ENCODE data around the gene TRAPPC2B. TPM values are rescaled to one million over a fixed set of nuclear protein-coding genes. Genes with fewer than 3 reads are reported as not detected.

TRAPPC2B gene
- total and polyA plus RNA-seq, 3 donors from 2014 or later: 24.0 to 31.2 (median 30.2) TPM

DNA sequence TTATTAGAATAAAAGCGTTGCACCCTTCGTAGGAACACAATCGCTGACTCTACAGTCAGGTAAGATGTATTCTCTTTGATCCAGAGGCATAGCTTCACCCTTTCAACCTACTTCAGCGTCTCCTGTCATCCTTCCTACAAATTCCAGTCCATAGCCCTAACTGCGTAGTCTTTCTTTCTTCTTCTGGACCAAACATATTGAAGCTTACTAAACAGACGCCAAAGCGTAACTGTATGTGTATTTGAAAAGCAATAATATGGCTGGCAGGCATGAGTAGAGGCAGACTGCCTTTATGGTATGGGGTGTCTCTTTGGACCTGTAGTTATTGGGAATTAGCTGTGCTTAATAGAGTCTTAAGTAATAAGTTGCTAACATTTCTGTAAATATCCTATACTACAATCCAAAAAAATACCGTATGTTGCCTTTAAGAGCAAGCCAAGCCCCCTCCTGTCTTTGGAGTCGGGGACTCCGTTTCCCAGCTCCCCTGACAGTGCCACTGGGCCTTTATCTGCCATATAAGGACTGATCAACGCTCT lies 25.9 kb downstream of the TRAPPC2B start:
- Histone ChIP-seq H3K4me1 (peaks cover 3% of the 10 kb centered on the region), H3K27ac (peak overlapping the region; percentile 76 to 92), H3K9me3 (no peaks in the 10 kb centered on the region), H3K4me3 (peak overlapping the region; percentile 86 to 90), H3K36me3 (ENCODE audit: low read depth, missing control alignments) (no peaks in the 10 kb centered on the region), H3K27me3 (no peaks in the 10 kb centered on the region)
- intact Hi-C loops (cut with DNase I; ENCODE audit: low total_unique reads): no loop called here
- 42 to 47% methylated on average over 10 to 11 of the region's 11 CpGs for WGBS, 2 donors
- TF ChIP-seq POLR2A (IDR thresholded peaks at IDR 0.05) (no peak), CTCF (IDR thresholded peaks at IDR 0.05) (no peak)
- DNase-seq: no peak

DNA sequence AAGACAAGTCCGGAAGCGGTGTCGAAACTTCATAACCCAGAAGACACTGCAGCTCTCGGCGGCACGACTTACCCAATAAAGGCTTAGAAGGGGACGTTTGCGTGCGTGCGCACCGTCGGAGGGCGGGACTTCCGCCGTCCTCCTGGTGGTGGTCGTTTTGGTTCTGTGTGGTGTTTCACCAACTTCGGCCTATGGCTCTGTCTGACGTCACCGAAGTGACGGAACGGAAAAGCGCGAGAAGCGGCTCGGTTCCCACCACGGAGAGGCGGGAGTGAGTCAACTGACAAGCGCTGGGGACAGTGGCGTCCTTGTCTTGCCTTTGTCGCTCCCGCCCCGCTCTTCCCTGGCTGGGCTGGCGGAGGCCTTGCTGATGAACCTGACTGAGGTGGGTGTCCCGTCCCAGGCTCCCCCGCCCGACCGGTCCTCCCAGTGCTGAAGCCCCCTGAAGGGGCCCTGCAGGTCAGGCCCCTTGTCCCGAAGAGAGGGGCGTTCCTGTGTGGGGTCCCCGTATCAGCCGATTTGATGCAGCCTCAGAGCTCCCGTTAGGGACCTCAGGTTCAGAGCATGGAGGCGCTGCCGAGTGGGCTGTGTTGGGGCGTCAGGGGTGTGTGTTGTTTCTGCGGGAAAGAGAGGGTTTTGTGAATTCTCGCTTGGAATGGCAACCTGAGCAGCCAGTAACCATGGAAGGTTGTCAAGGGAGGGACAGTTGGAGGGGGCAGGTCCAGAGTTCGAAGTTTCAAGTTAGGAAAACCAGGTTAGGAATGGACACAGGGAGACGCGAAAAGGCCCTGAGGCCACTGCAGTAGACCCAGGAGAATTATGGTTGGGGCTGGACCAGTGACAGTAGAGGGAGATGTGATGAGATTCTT lies 26.6 kb downstream of the TRAPPC2B start, which contains the start of gene ZNF548:
Gene ZNF548 (plus strand): TSS at position 125 of the 869 bp plus-strand sequence. CDS start 246 bp downstream, at position 371.
- intact Hi-C loops (cut with DNase I; ENCODE audit: low total_unique reads): no loop called here
- Histone ChIP-seq H3K36me3 (ENCODE audit: low read depth, missing control alignments) (no peaks in the 10 kb centered on the region), H3K27ac (peak within 1 kb of the TSS; percentile 76 to 92), H3K4me1 (peaks cover 3% of the 10 kb centered on the region), H3K27me3 (no peaks in the 10 kb centered on the region), H3K4me3 (peak within 1 kb of the TSS; percentile 86 to 90), H3K9me3 (no peaks in the 10 kb centered on the region)
- peak; percentile 99 for DNase-seq
- WGBS, 2 donors: 0 to 1% methylated on average over 15 to 50 of the region's 50 CpGs
- TF ChIP-seq POLR2A (IDR thresholded peaks at IDR 0.05) (peak; percentile 7), CTCF (IDR thresholded peaks at IDR 0.05) (peak; percentile 10 to 34 (median 22))

GRCh38 chr19:57395710-57396109 lies 32.4 kb downstream of the TRAPPC2B start:
- Histone ChIP-seq H3K36me3 (ENCODE audit: low read depth, missing control alignments) (no peaks in the 10 kb centered on the region), H3K4me3 (no peak overlapping the region), H3K9me3 (no peaks in the 10 kb centered on the region), H3K4me1 (no peaks in the 10 kb centered on the region), H3K27me3 (no peaks in the 10 kb centered on the region), H3K27ac (no peak overlapping the region)
- TF ChIP-seq POLR2A (IDR thresholded peaks at IDR 0.05): no peak
- no peak for DNase-seq
- 83 to 87% methylated on average over 5 of the region's 5 CpGs for WGBS, 2 donors
- intact Hi-C loops (cut with DNase I; ENCODE audit: low total_unique reads): no loop called here

GRCh38 chr19:57398868-57399267 lies 35.5 kb downstream of the TRAPPC2B start:
- TF ChIP-seq POLR2A (IDR thresholded peaks at IDR 0.05) (no peak), CTCF (IDR thresholded peaks at IDR 0.05) (no peak)
- intact Hi-C loops (cut with DNase I; ENCODE audit: low total_unique reads): no loop called here
- WGBS, 2 donors: 98 to 99% methylated on average over 5 of the region's 5 CpGs
- no peak overlapping the region for H3K27ac ChIP-seq
- H3K9me3 ChIP-seq: no peaks in the 10 kb centered on the region
- DNase-seq: no peak
- no peaks in the 10 kb centered on the region for H3K4me1 ChIP-seq
- no peaks in the 10 kb centered on the region for H3K36me3 ChIP-seq (ENCODE audit: low read depth, missing control alignments)
- no peaks in the 10 kb centered on the region for H3K27me3 ChIP-seq
- H3K4me3 ChIP-seq: no peak overlapping the region

- no peak overlapping the region for H3K27ac ChIP-seq
- H3K4me1 ChIP-seq: no peaks in the 10 kb centered on the region
- H3K9me3 ChIP-seq: no peaks in the 10 kb centered on the region
- no peaks in the 10 kb centered on the region for H3K36me3 ChIP-seq (ENCODE audit: low read depth, missing control alignments)
- H3K27me3 ChIP-seq: no peaks in the 10 kb centered on the region
- 85 to 86% methylated on average over 4 to 9 of the region's 9 CpGs for WGBS, 2 donors
- H3K4me3 ChIP-seq: no peak overlapping the region
- intact Hi-C loops (cut with DNase I; ENCODE audit: low total_unique reads): no loop called here
- TF ChIP-seq POLR2A (IDR thresholded peaks at IDR 0.05) (no peak), CTCF (IDR thresholded peaks at IDR 0.05) (no peak)
- DNase-seq: no peak
Observed at GRCh38 chr19:57403737-57404563, 40.6 kb downstream of the TRAPPC2B start.

All from testis (tissue), 3 donors.